Heart left ventricle (tissue), 16 donors: ENCODE results near the gene FEM1B. TPM values are rescaled to one million over a fixed set of nuclear protein-coding genes. Genes with fewer than 3 reads are reported as not detected.
A peak's percentile ranks its signal among the peaks of the same experiment; 100 is the strongest.

Experiments used
- ATAC-seq, 4 donors: fragments of 200-7000 bp; cut with Tn5 transposase; one replicate each; pipeline ENCODE4 v1.9.1; 2020 to 2022; ENCODE audit warnings: moderate library complexity in 4 of 4, mild to moderate bottlenecking in 3 of 4, moderate number of reproducible peaks in 1 of 4
- DNase-seq, 5 donors: peaks; one replicate each; pipeline ENCODE4 v3.0.0-alpha.2; 2020
- H3K27ac ChIP-seq, 12 donors: fragments of 200-600 bp; sonication (generic) in 4 of 12; one replicate each; pipeline versions ENCODE4 v1.5.0 to v1.8.0; 2016 to 2022; ENCODE audit warnings: mild to moderate bottlenecking in 2 of 12
- H3K27me3 ChIP-seq, 9 donors: fragments of 200-600 bp; sonication (generic) in 2 of 9; one replicate each; pipeline versions ENCODE4 v1.5.1 to v1.8.0; 2016 to 2022; ENCODE audit warnings: mild to moderate bottlenecking in 3 of 9
- H3K36me3 ChIP-seq, 9 donors: fragments of 200-600 bp; sonication (generic) in 2 of 9; one replicate each; pipeline versions ENCODE4 v1.5.0 to v1.8.0; 2018 to 2022; ENCODE audit warnings: mild to moderate bottlenecking in 2 of 9
- H3K4me1 ChIP-seq, 12 donors: fragments of 200-600 bp; sonication (generic) in 4 of 12; one replicate each; pipeline versions ENCODE4 v1.5.0 to v1.8.0; 2016 to 2022; ENCODE audit warnings: mild to moderate bottlenecking in 3 of 12
- H3K4me3 ChIP-seq, 12 donors: fragments of 200-600 bp; sonication (generic) in 4 of 12; one replicate each; pipeline versions ENCODE4 v1.5.0 to v1.8.0; 2017 to 2022; ENCODE audit warnings: mild to moderate bottlenecking in 9 of 12, moderate library complexity in 4 of 12
- H3K9me3 ChIP-seq, 12 donors: fragments of 200-600 bp; sonication (generic) in 4 of 12; one replicate each; pipeline versions ENCODE4 v1.5.0 to v1.8.0; 2016 to 2022; ENCODE audit warnings: mild to moderate bottlenecking in 1 of 12
- CTCF ChIP-seq, 12 donors: fragments of 200-600 bp; sonication (generic) in 4 of 12; IDR thresholded peaks; one replicate each; pipeline versions ENCODE4 v1.5.0 to v1.8.0; 2018 to 2022; ENCODE audit warnings: antibody characterized with exemption in 12 of 12, mild to moderate bottlenecking in 5 of 12
- POLR2A ChIP-seq, 2 donors: fragments of 450-650 bp; IDR thresholded peaks; one replicate each; pipeline ENCODE4 v1.6.1; 2017; ENCODE audit warnings: antibody characterized with exemption in 2 of 2, mild to moderate bottlenecking in 2 of 2, moderate library complexity in 2 of 2
- WGBS, 4 donors: extraction: QIAGEN DNeasy Blood & Tissue Kit in 2 of 4; methylation state at CpG; one replicate each; pipeline versions ENCODE4 v1.1.5 to v1.1.7; 2013 to 2018; 5-methylcytosine and 5-hydroxymethylcytosine counted together
- intact Hi-C, 10 donors: fragments of 100-400 bp; cut with DNase I; formaldehyde crosslinking; loops; one replicate each; pipeline versions ENCODE4 v1.11.1 to v1.14.2; 2022
- polyA plus RNA-seq, 2 donors: library from polyadenylated mRNA; stranded (reverse); fragments of 200-250 nt; gene quantifications; one replicate each; pipeline ENCODE4 v1.2.3, GENCODE V29; 2013
- total RNA-seq, 9 donors: library from RNA; depleted of rRNA in 2 of 9; stranded (reverse); fragments of >200 nt in 2 of 9; fragmentation: NEBNext Ultra II Directional in 3 of 9; extraction: Animal tissue kit (Norgen Biotek cat#: 25700) in 3 of 9; gene quantifications; one replicate each; pipeline versions ENCODE4 v1.1.0 to v1.2.4, GENCODE V29; 2016 to 2023
- donor health status: ischemic (EF 13 %, LVEDD 7.1; RV severe dilation, severe dysfunction).
- donor health status: healthy with polysubstance abuse.
- donor health status: DM: no; HTN: yes; CAD: no.
- donor health status: DM: no; HTN: no; CAD: no.
- donor health status: ischemic (EF 25% LVEDD 6.9; RV normal size, moderate dysfunction).
- donor health status: ischemic (EF 25% LVEDD 5.7; RV mildly dilated, moderate dysfunction).
- donor health status: healthy.
- donor health status: DM: yes; HTN: yes; CAD: no.
- donor health status: ischemic (EF 35%, LVEDD 5.7; RV mildly dilated, moderate dysfunction).
- donor health status: nonischemic (EF 11% LVEDD 7.7; RV severe dilation, severe dysfunction).
- donor health status: DM: yes; HTN: yes; CAD: no.
- donor health status: PGD.
- donor health status: ischemic (EF 29% LVEDD 5.4; RV normal size, mild dysfunction).
- donor health status: nonischemic (EF 23%, LVEDD 6.1; RV moderate dilation, normal function).

FEM1B gene
- total and polyA plus RNA-seq, 11 donors, result 9.3 to 94.0 (median 52.7) TPM

GRCh38 chr15:68301301-68301700 lies 23.8 kb downstream of the FEM1B start:
- H3K36me3 ChIP-seq, result peaks cover 0 to 17% (median 4%) of the 10 kb centered on the region in 9 donors
- no peak for ATAC-seq
- H3K27ac ChIP-seq, result peak overlapping the region in 1 of 12 donors; percentile 28
- WGBS, 4 donors, result 88 to 97% (median 93%) methylated on average over 8 of the region's 8 CpGs
- intact Hi-C loops, result loop anchor here in 8 of 10 donors (5.0 to 10.0 kb wide), 7 partner anchors 44 to 374 kb away; no protein-coding TSS in a partner anchor
- no peaks in the 10 kb centered on the region for H3K27me3 ChIP-seq
- no peak for DNase-seq
- no peak for TF ChIP-seq POLR2A (IDR thresholded peaks at IDR 0.05)
- TF ChIP-seq CTCF (IDR thresholded peaks at IDR 0.05), result no peak
- no peak overlapping the region for H3K4me3 ChIP-seq
- H3K9me3 ChIP-seq, result no peaks in the 10 kb centered on the region
- H3K4me1 ChIP-seq, result peaks cover 0 to 38% (median 13%) of the 10 kb centered on the region in 12 donors

- no peak for ATAC-seq
- Histone ChIP-seq H3K9me3 (no peaks in the 10 kb centered on the region), H3K27ac (no peak overlapping the region), H3K4me1 (peaks cover 0 to 44% (median 14%) of the 10 kb centered on the region in 12 donors), H3K27me3 (no peaks in the 10 kb centered on the region), H3K36me3 (peaks cover 0 to 8% (median 0%) of the 10 kb centered on the region in 9 donors), H3K4me3 (no peak overlapping the region)
- TF ChIP-seq CTCF (IDR thresholded peaks at IDR 0.05), result no peak
- no peak for TF ChIP-seq POLR2A (IDR thresholded peaks at IDR 0.05)
- whole genome bisulfite sequencing, 4 donors, result 87 to 97% (median 92%) methylated on average over 6 of the region's 6 CpGs
- DNase-seq, result no peak
- intact Hi-C loops, result loop anchor here in 8 of 10 donors (5.0 to 10.0 kb wide), 7 partner anchors 45 to 372 kb away; no protein-coding TSS in a partner anchor
These were observed 25.2 kb downstream of the FEM1B start for GRCh38 chr15:68302729-68303128.

- peaks cover 0 to 42% (median 14%) of the 10 kb centered on the region in 12 donors for H3K4me1 ChIP-seq
- H3K4me3 ChIP-seq, result no peak overlapping the region
- intact Hi-C loops, result loop anchor here in 8 of 10 donors (5.0 to 10.0 kb wide), 7 partner anchors 46 to 372 kb away; no protein-coding TSS in a partner anchor
- TF ChIP-seq POLR2A (IDR thresholded peaks at IDR 0.05), result no peak
- TF ChIP-seq CTCF (IDR thresholded peaks at IDR 0.05), result no peak
- DNase-seq (no peak), ATAC-seq (no peak)
- H3K27me3 ChIP-seq, result no peaks in the 10 kb centered on the region
- H3K36me3 ChIP-seq, result peaks cover 0 to 4% (median 0%) of the 10 kb centered on the region in 9 donors
- WGBS, 4 donors, result 67 to 85% (median 81%) methylated on average over 2 of the region's 2 CpGs
- H3K27ac ChIP-seq, result no peak overlapping the region
- no peaks in the 10 kb centered on the region for H3K9me3 ChIP-seq
These were observed 25.6 kb downstream of the FEM1B start for GRCh38 chr15:68303134-68303533.

GRCh38 chr15:68303560-68304436 lies 26.3 kb downstream of the FEM1B start:
- Histone ChIP-seq H3K4me3 (no peak overlapping the region), H3K9me3 (no peaks in the 10 kb centered on the region), H3K27ac (no peak overlapping the region), H3K4me1 (peaks cover 0 to 35% (median 13%) of the 10 kb centered on the region in 12 donors), H3K36me3 (peaks cover 0 to 4% (median 0%) of the 10 kb centered on the region in 9 donors), H3K27me3 (no peaks in the 10 kb centered on the region)
- DNase-seq (no peak), ATAC-seq (no peak)
- WGBS, 4 donors, result 82 to 83% (median 82%) methylated on average over 14 to 15 of the region's 15 CpGs
- intact Hi-C loops, result loop anchor here in 8 of 10 donors (5.0 to 10.0 kb wide), 7 partner anchors 46 to 371 kb away; no protein-coding TSS in a partner anchor
- TF ChIP-seq POLR2A (IDR thresholded peaks at IDR 0.05) (no peak), CTCF (IDR thresholded peaks at IDR 0.05) (no peak)
